Measurements from ENCODE around the gene BAIAP2L1.
"Not testable (repeated sequence)": the region's sequence is repeated elsewhere in the genome, so short reads cannot be mapped to it uniquely, and the experiment has no call there.

The BAIAP2L1 gene

GRCh38 chr7:98322331-98323270, 78.3 kb downstream of the BAIAP2L1 start:
- Mint-ChIP-seq H3K27me3 (peaks cover 43% of the 10 kb centered on the region), H3K4me1 (no peaks in the 10 kb centered on the region), H3K4me3 (no peak overlapping the region), H3K36me3 (ENCODE audit: insufficient read depth) (no peaks in the 10 kb centered on the region), H3K27ac (ENCODE audit: low read depth) (no peak overlapping the region), H3K9me3 (no peaks in the 10 kb centered on the region)
- ATAC-seq (replicated peaks; ENCODE audit: extremely low read depth, poor library complexity, severe bottlenecking) (no peak), DNase-seq (ENCODE audit: low spot score in 2 of 2) (no peak)

- no peaks in the 10 kb centered on the region for H3K9me3 Mint-ChIP-seq
- H3K4me3 Mint-ChIP-seq = no peak overlapping the region
- DNase-seq (ENCODE audit: low spot score in 2 of 2) (no peak), ATAC-seq (replicated peaks; ENCODE audit: extremely low read depth, poor library complexity, severe bottlenecking) (no peak)
- H3K27ac Mint-ChIP-seq (ENCODE audit: low read depth) = no peak overlapping the region
- peaks cover 39% of the 10 kb centered on the region for H3K27me3 Mint-ChIP-seq
- no peaks in the 10 kb centered on the region for H3K4me1 Mint-ChIP-seq
- no peaks in the 10 kb centered on the region for H3K36me3 Mint-ChIP-seq (ENCODE audit: insufficient read depth)
Observed at GRCh38 chr7:98321301-98321700, 79.6 kb downstream of the BAIAP2L1 start.

GRCh38 chr7:98319176-98319575, 81.7 kb downstream of the BAIAP2L1 start:
- no peaks in the 10 kb centered on the region for H3K9me3 Mint-ChIP-seq
- H3K4me1 Mint-ChIP-seq = no peaks in the 10 kb centered on the region
- no peaks in the 10 kb centered on the region for H3K36me3 Mint-ChIP-seq (ENCODE audit: insufficient read depth)
- DNase-seq (ENCODE audit: low spot score in 2 of 2) = no peak
- ATAC-seq (replicated peaks; ENCODE audit: extremely low read depth, poor library complexity, severe bottlenecking) = no peak
- peaks cover 36% of the 10 kb centered on the region for H3K27me3 Mint-ChIP-seq
- no peak overlapping the region for H3K4me3 Mint-ChIP-seq
- no peak overlapping the region for H3K27ac Mint-ChIP-seq (ENCODE audit: low read depth)

GRCh38 chr7:98317366-98318040, 83.4 kb downstream of the BAIAP2L1 start:
- H3K27me3 Mint-ChIP-seq = peaks cover 22% of the 10 kb centered on the region
- H3K4me3 Mint-ChIP-seq = no peak overlapping the region
- H3K4me1 Mint-ChIP-seq = no peaks in the 10 kb centered on the region
- H3K9me3 Mint-ChIP-seq = no peaks in the 10 kb centered on the region
- DNase-seq (ENCODE audit: low spot score in 2 of 2) (no peak), ATAC-seq (replicated peaks; ENCODE audit: extremely low read depth, poor library complexity, severe bottlenecking) (no peak)
- no peak overlapping the region for H3K27ac Mint-ChIP-seq (ENCODE audit: low read depth)
- H3K36me3 Mint-ChIP-seq (ENCODE audit: insufficient read depth) = no peaks in the 10 kb centered on the region

GRCh38 chr7:98315994-98316527, 84.8 kb downstream of the BAIAP2L1 start:
- H3K4me3 Mint-ChIP-seq; H3K36me3 Mint-ChIP-seq (ENCODE audit: insufficient read depth); DNase-seq (ENCODE audit: low spot score in 2 of 2); H3K9me3 Mint-ChIP-seq; H3K27ac Mint-ChIP-seq (ENCODE audit: low read depth); ATAC-seq (replicated peaks; ENCODE audit: extremely low read depth, poor library complexity, severe bottlenecking); H3K4me1 Mint-ChIP-seq: not testable (repeated sequence)
- H3K27me3 Mint-ChIP-seq = peaks cover 12% of the 10 kb centered on the region

GRCh38 chr7:98315318-98315993, 85.4 kb downstream of the BAIAP2L1 start:
- H3K27me3 Mint-ChIP-seq = peaks cover 12% of the 10 kb centered on the region
- ATAC-seq (replicated peaks; ENCODE audit: extremely low read depth, poor library complexity, severe bottlenecking) (no peak), DNase-seq (ENCODE audit: low spot score in 2 of 2) (no peak)
- no peaks in the 10 kb centered on the region for H3K9me3 Mint-ChIP-seq
- H3K4me3 Mint-ChIP-seq = no peak overlapping the region
- no peaks in the 10 kb centered on the region for H3K36me3 Mint-ChIP-seq (ENCODE audit: insufficient read depth)
- H3K27ac Mint-ChIP-seq (ENCODE audit: low read depth) = no peak overlapping the region
- no peaks in the 10 kb centered on the region for H3K4me1 Mint-ChIP-seq

- Mint-ChIP-seq H3K27ac (ENCODE audit: low read depth) (peak overlapping the region; percentile 30), H3K36me3 (ENCODE audit: insufficient read depth) (no peaks in the 10 kb centered on the region), H3K4me1 (no peaks in the 10 kb centered on the region), H3K9me3 (no peaks in the 10 kb centered on the region), H3K27me3 (peaks cover 12% of the 10 kb centered on the region), H3K4me3 (no peak overlapping the region)
- no peak for ATAC-seq (replicated peaks; ENCODE audit: extremely low read depth, poor library complexity, severe bottlenecking)
- DNase-seq (ENCODE audit: low spot score in 2 of 2) = no peak
Observed at GRCh38 chr7:98314469-98314868, 86.4 kb downstream of the BAIAP2L1 start.

- no peak overlapping the region for H3K4me3 Mint-ChIP-seq
- no peaks in the 10 kb centered on the region for H3K27me3 Mint-ChIP-seq
- no peak for ATAC-seq (replicated peaks; ENCODE audit: extremely low read depth, poor library complexity, severe bottlenecking)
- DNase-seq (ENCODE audit: low spot score in 2 of 2) = no peak
- no peaks in the 10 kb centered on the region for H3K9me3 Mint-ChIP-seq
- H3K4me1 Mint-ChIP-seq = no peaks in the 10 kb centered on the region
- H3K36me3 Mint-ChIP-seq (ENCODE audit: insufficient read depth) = no peaks in the 10 kb centered on the region
- no peak overlapping the region for H3K27ac Mint-ChIP-seq (ENCODE audit: low read depth)
Observed at GRCh38 chr7:98312201-98312600, 88.7 kb downstream of the BAIAP2L1 start.

GRCh38 chr7:98309566-98309965, 91.3 kb downstream of the BAIAP2L1 start:
- Mint-ChIP-seq H3K27ac (ENCODE audit: low read depth) (no peak overlapping the region), H3K9me3 (no peaks in the 10 kb centered on the region), H3K36me3 (ENCODE audit: insufficient read depth) (no peaks in the 10 kb centered on the region), H3K4me1 (no peaks in the 10 kb centered on the region), H3K4me3 (no peak overlapping the region), H3K27me3 (no peaks in the 10 kb centered on the region)
- ATAC-seq (replicated peaks; ENCODE audit: extremely low read depth, poor library complexity, severe bottlenecking) (no peak), DNase-seq (ENCODE audit: low spot score in 2 of 2) (no peak)

- Mint-ChIP-seq H3K9me3 (no peaks in the 10 kb centered on the region), H3K27ac (ENCODE audit: low read depth) (no peak overlapping the region), H3K27me3 (no peaks in the 10 kb centered on the region), H3K36me3 (ENCODE audit: insufficient read depth) (no peaks in the 10 kb centered on the region), H3K4me3 (no peak overlapping the region), H3K4me1 (no peaks in the 10 kb centered on the region)
- no peak for DNase-seq (ENCODE audit: low spot score in 2 of 2)
- no peak for ATAC-seq (replicated peaks; ENCODE audit: extremely low read depth, poor library complexity, severe bottlenecking)
Observed at GRCh38 chr7:98307971-98308466, 92.9 kb downstream of the BAIAP2L1 start.

GRCh38 chr7:98305951-98306535, 94.8 kb downstream of the BAIAP2L1 start:
- H3K4me1 Mint-ChIP-seq = no peaks in the 10 kb centered on the region
- no peaks in the 10 kb centered on the region for H3K36me3 Mint-ChIP-seq (ENCODE audit: insufficient read depth)
- DNase-seq (ENCODE audit: low spot score in 2 of 2) (no peak), ATAC-seq (replicated peaks; ENCODE audit: extremely low read depth, poor library complexity, severe bottlenecking) (no peak)
- no peak overlapping the region for H3K4me3 Mint-ChIP-seq
- no peaks in the 10 kb centered on the region for H3K9me3 Mint-ChIP-seq
- no peaks in the 10 kb centered on the region for H3K27me3 Mint-ChIP-seq
- H3K27ac Mint-ChIP-seq (ENCODE audit: low read depth) = no peak overlapping the region

- Mint-ChIP-seq H3K4me3 (no peak overlapping the region), H3K27me3 (no peaks in the 10 kb centered on the region), H3K36me3 (ENCODE audit: insufficient read depth) (peaks cover 3% of the 10 kb centered on the region), H3K4me1 (no peaks in the 10 kb centered on the region), H3K9me3 (no peaks in the 10 kb centered on the region), H3K27ac (ENCODE audit: low read depth) (no peak overlapping the region)
- no peak for DNase-seq (ENCODE audit: low spot score in 2 of 2)
- no peak for ATAC-seq (replicated peaks; ENCODE audit: extremely low read depth, poor library complexity, severe bottlenecking)
Observed at GRCh38 chr7:98303906-98304305, 97.0 kb downstream of the BAIAP2L1 start.
